ENCODE measurements around the gene ZNRF3.

ZNRF3 gene

GRCh38 chr22:29048822-29049654 is 165.7 kb downstream of the ZNRF3 start:
- Histone ChIP-seq H3K36me3 (ENCODE audit: insufficient read depth, low read length) (peaks cover 69% of the 10 kb centered on the region), H3K9ac (ENCODE audit: low read depth, low read length) (no peak overlapping the region), H3K4me1 (ENCODE audit: insufficient read depth, low read length) (peaks cover 8% of the 10 kb centered on the region), H3K27me3 (ENCODE audit: insufficient read depth, low read length) (no peaks in the 10 kb centered on the region), H3K9me3 (ENCODE audit: insufficient read depth, low read depth, low read length) (no peaks in the 10 kb centered on the region), H3K27ac (ENCODE audit: low read depth, low read length) (no peak overlapping the region), H3K4me3 (ENCODE audit: low read length) (no peak overlapping the region)
- 95% methylated on average over 31 of the region's 31 CpGs for WGBS

- Histone ChIP-seq H3K27ac (ENCODE audit: low read depth, low read length) (no peak overlapping the region), H3K4me3 (ENCODE audit: low read length) (no peak overlapping the region), H3K36me3 (ENCODE audit: insufficient read depth, low read length) (peaks cover 62% of the 10 kb centered on the region), H3K9ac (ENCODE audit: low read depth, low read length) (no peak overlapping the region), H3K9me3 (ENCODE audit: insufficient read depth, low read depth, low read length) (no peaks in the 10 kb centered on the region), H3K4me1 (ENCODE audit: insufficient read depth, low read length) (peaks cover 16% of the 10 kb centered on the region), H3K27me3 (ENCODE audit: insufficient read depth, low read length) (no peaks in the 10 kb centered on the region)
- 95% methylated on average over 38 of the region's 38 CpGs for WGBS
These were observed 166.4 kb downstream of the ZNRF3 start for GRCh38 chr22:29049655-29050263.

- Histone ChIP-seq H3K9me3 (ENCODE audit: insufficient read depth, low read depth, low read length) (no peaks in the 10 kb centered on the region), H3K4me1 (ENCODE audit: insufficient read depth, low read length) (peaks cover 23% of the 10 kb centered on the region), H3K9ac (ENCODE audit: low read depth, low read length) (no peak overlapping the region), H3K4me3 (ENCODE audit: low read length) (no peak overlapping the region), H3K27ac (ENCODE audit: low read depth, low read length) (no peak overlapping the region), H3K27me3 (ENCODE audit: insufficient read depth, low read length) (no peaks in the 10 kb centered on the region), H3K36me3 (ENCODE audit: insufficient read depth, low read length) (peaks cover 56% of the 10 kb centered on the region)
- 96% methylated on average over 24 of the region's 24 CpGs for WGBS
These were observed 167.1 kb downstream of the ZNRF3 start for GRCh38 chr22:29050457-29050856.

- WGBS, result 89% methylated on average over 8 of the region's 8 CpGs
- no peak overlapping the region for H3K4me3 ChIP-seq (ENCODE audit: low read length)
- H3K9ac ChIP-seq (ENCODE audit: low read depth, low read length), result no peak overlapping the region
- no peaks in the 10 kb centered on the region for H3K27me3 ChIP-seq (ENCODE audit: insufficient read depth, low read length)
- H3K4me1 ChIP-seq (ENCODE audit: insufficient read depth, low read length), result peaks cover 27% of the 10 kb centered on the region
- peak overlapping the region; percentile 27; the same call in 1 of the 2 replicates for H3K27ac ChIP-seq (ENCODE audit: low read depth, low read length)
- no peaks in the 10 kb centered on the region for H3K9me3 ChIP-seq (ENCODE audit: insufficient read depth, low read depth, low read length)
- H3K36me3 ChIP-seq (ENCODE audit: insufficient read depth, low read length), result peaks cover 30% of the 10 kb centered on the region
These were observed 169.8 kb downstream of the ZNRF3 start for GRCh38 chr22:29053048-29053702.

- Histone ChIP-seq H3K4me1 (ENCODE audit: insufficient read depth, low read length) (peaks cover 27% of the 10 kb centered on the region), H3K9ac (ENCODE audit: low read depth, low read length) (no peak overlapping the region), H3K27ac (ENCODE audit: low read depth, low read length) (peak overlapping the region; percentile 16; the same call in 1 of the 2 replicates), H3K4me3 (ENCODE audit: low read length) (no peak overlapping the region), H3K9me3 (ENCODE audit: insufficient read depth, low read depth, low read length) (no peaks in the 10 kb centered on the region), H3K27me3 (ENCODE audit: insufficient read depth, low read length) (no peaks in the 10 kb centered on the region), H3K36me3 (ENCODE audit: insufficient read depth, low read length) (peaks cover 18% of the 10 kb centered on the region)
- whole genome bisulfite sequencing, result 91% methylated on average over 10 of the region's 10 CpGs
These were observed 170.9 kb downstream of the ZNRF3 start for GRCh38 chr22:29054251-29054767.

- Histone ChIP-seq H3K27ac (ENCODE audit: low read depth, low read length) (peak overlapping the region; percentile 51; the same call in 1 of the 2 replicates), H3K36me3 (ENCODE audit: insufficient read depth, low read length) (peaks cover 9% of the 10 kb centered on the region), H3K27me3 (ENCODE audit: insufficient read depth, low read length) (no peaks in the 10 kb centered on the region), H3K9me3 (ENCODE audit: insufficient read depth, low read depth, low read length) (no peaks in the 10 kb centered on the region), H3K4me3 (ENCODE audit: low read length) (0 out of 2 replicates have a peak overlapping the region, but pooled peaks have one; percentile 13), H3K4me1 (ENCODE audit: insufficient read depth, low read length) (peaks cover 27% of the 10 kb centered on the region), H3K9ac (ENCODE audit: low read depth, low read length) (no peak overlapping the region)
- WGBS, result 65% methylated on average over 14 of the region's 14 CpGs
These were observed 171.9 kb downstream of the ZNRF3 start for GRCh38 chr22:29055192-29055830.

- 98% methylated on average over 3 of the region's 3 CpGs for WGBS
- H3K4me1 ChIP-seq (ENCODE audit: insufficient read depth, low read length), result peaks cover 27% of the 10 kb centered on the region
- H3K9me3 ChIP-seq (ENCODE audit: insufficient read depth, low read depth, low read length), result no peaks in the 10 kb centered on the region
- no peaks in the 10 kb centered on the region for H3K27me3 ChIP-seq (ENCODE audit: insufficient read depth, low read length)
- no peak overlapping the region for H3K27ac ChIP-seq (ENCODE audit: low read depth, low read length)
- no peak overlapping the region for H3K9ac ChIP-seq (ENCODE audit: low read depth, low read length)
- H3K36me3 ChIP-seq (ENCODE audit: insufficient read depth, low read length), result no peaks in the 10 kb centered on the region
- H3K4me3 ChIP-seq (ENCODE audit: low read length), result no peak overlapping the region
These were observed 173.1 kb downstream of the ZNRF3 start for GRCh38 chr22:29056472-29056871.

- Histone ChIP-seq H3K4me1 (ENCODE audit: insufficient read depth, low read length) (peaks cover 10% of the 10 kb centered on the region), H3K36me3 (ENCODE audit: insufficient read depth, low read length) (no peaks in the 10 kb centered on the region), H3K4me3 (ENCODE audit: low read length) (no peak overlapping the region), H3K27me3 (ENCODE audit: insufficient read depth, low read length) (no peaks in the 10 kb centered on the region), H3K9me3 (ENCODE audit: insufficient read depth, low read depth, low read length) (no peaks in the 10 kb centered on the region), H3K9ac (ENCODE audit: low read depth, low read length) (no peak overlapping the region), H3K27ac (ENCODE audit: low read depth, low read length) (no peak overlapping the region)
- whole genome bisulfite sequencing, result 87% methylated on average over 12 of the region's 12 CpGs
These were observed 177.0 kb downstream of the ZNRF3 start for GRCh38 chr22:29060251-29060869.

- H3K27me3 ChIP-seq (ENCODE audit: insufficient read depth, low read length), result no peaks in the 10 kb centered on the region
- no peak overlapping the region for H3K4me3 ChIP-seq (ENCODE audit: low read length)
- H3K27ac ChIP-seq (ENCODE audit: low read depth, low read length), result no peak overlapping the region
- H3K9ac ChIP-seq (ENCODE audit: low read depth, low read length), result no peak overlapping the region
- H3K36me3 ChIP-seq (ENCODE audit: insufficient read depth, low read length), result no peaks in the 10 kb centered on the region
- H3K4me1 ChIP-seq (ENCODE audit: insufficient read depth, low read length), result peaks cover 4% of the 10 kb centered on the region
- 92% methylated on average over 7 of the region's 7 CpGs for WGBS
- no peaks in the 10 kb centered on the region for H3K9me3 ChIP-seq (ENCODE audit: insufficient read depth, low read depth, low read length)
These were observed 177.6 kb downstream of the ZNRF3 start for GRCh38 chr22:29060931-29061330.

GRCh38 chr22:29061773-29062172 is 178.4 kb downstream of the ZNRF3 start, which contains the start of gene C22orf31:
Gene C22orf31 (minus strand): TSS chr22:29061831. CDS start chr22:29061792, 39 bp downstream.
- 100% methylated on average over 1 of the region's 2 CpGs for WGBS
- Histone ChIP-seq H3K9me3 (ENCODE audit: insufficient read depth, low read depth, low read length) (no peaks in the 10 kb centered on the region), H3K36me3 (ENCODE audit: insufficient read depth, low read length) (no peaks in the 10 kb centered on the region), H3K27ac (ENCODE audit: low read depth, low read length) (no peak within 1 kb of the TSS), H3K9ac (ENCODE audit: low read depth, low read length) (no peak within 1 kb of the TSS), H3K4me1 (ENCODE audit: insufficient read depth, low read length) (peaks cover 4% of the 10 kb centered on the region), H3K27me3 (ENCODE audit: insufficient read depth, low read length) (no peaks in the 10 kb centered on the region), H3K4me3 (ENCODE audit: low read length) (no peak within 1 kb of the TSS)
